GM10248 (cell line): ENCODE data around the gene RTEL1.

Experiments
- CTCF ChIA-PET: fragments of 300-600 bp; sonication (Branson Sonifier 250); formaldehyde crosslinking; extraction: SDS; loops from one replicate; lab custom pipeline; 2021; ENCODE audit warnings: antibody characterized with exemption; lab: Yijun Ruan, JAX
- POLR2A ChIA-PET: fragments of 350-650 bp; sonication (Branson Sonifier 250); formaldehyde crosslinking; extraction: SDS; loops from one replicate; lab custom pipeline; 2020; ENCODE audit warnings: antibody characterized with exemption; lab: Yijun Ruan, JAX
- DNase-seq: peaks from one replicate; pipeline ENCODE4 v3.0.0; 2012; ENCODE audit errors: extremely low spot score
- TF ChIP-seq, protein P1 (sequence below): IDR thresholded peaks from 2 replicates; pipeline ENCODE4 v1.5.1; 2012; ENCODE audit warnings: mild to moderate bottlenecking, low read depth; ENCODE audit errors: extremely low read depth, missing control alignments, control extremely low read depth

The RTEL1 gene

GRCh38 chr20:63702751-63703470, 44.8 kb downstream of the RTEL1 start:
- DNase-seq, result no peak
- TF ChIP-seq, protein P1, sequence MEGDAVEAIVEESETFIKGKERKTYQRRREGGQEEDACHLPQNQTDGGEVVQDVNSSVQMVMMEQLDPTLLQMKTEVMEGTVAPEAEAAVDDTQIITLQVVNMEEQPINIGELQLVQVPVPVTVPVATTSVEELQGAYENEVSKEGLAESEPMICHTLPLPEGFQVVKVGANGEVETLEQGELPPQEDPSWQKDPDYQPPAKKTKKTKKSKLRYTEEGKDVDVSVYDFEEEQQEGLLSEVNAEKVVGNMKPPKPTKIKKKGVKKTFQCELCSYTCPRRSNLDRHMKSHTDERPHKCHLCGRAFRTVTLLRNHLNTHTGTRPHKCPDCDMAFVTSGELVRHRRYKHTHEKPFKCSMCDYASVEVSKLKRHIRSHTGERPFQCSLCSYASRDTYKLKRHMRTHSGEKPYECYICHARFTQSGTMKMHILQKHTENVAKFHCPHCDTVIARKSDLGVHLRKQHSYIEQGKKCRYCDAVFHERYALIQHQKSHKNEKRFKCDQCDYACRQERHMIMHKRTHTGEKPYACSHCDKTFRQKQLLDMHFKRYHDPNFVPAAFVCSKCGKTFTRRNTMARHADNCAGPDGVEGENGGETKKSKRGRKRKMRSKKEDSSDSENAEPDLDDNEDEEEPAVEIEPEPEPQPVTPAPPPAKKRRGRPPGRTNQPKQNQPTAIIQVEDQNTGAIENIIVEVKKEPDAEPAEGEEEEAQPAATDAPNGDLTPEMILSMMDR, result no peak
- ChIA-PET CTCF (no interaction called here), POLR2A (no interaction called here)

DNA sequence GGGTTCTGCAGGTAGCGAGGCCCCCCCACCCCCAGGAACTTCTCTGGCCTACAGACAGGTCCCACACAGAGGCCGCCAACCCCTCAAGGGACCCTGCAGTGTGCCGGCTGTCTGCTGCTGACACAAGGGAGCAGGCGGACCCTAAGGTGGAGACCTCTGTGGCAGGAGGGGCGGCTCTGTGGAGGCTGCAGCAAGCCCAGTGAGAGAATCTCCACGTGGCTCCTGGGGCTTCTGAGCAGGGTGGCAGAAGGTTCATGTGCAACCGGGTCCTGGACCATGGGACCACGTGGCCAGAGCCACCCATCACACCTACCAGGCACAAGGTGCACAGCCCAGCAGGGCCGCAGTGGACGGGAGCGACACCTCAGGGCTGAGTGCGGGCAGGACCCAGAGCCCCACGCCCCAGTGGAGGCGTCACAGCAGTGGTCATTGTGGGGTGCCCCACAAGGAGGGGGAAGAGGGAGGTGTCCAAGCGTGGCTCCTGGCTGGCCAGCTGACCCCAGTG, 45.4 kb downstream of the RTEL1 start:
- ChIA-PET CTCF (interaction anchor here (1.1 kb wide), 1 partner anchor 166 kb away, joined by 3 read pairs; no protein-coding TSS in a partner anchor), POLR2A (no interaction called here)
- TF ChIP-seq, protein P1, result no peak
- no peak for DNase-seq

- POLR2A ChIA-PET, result no interaction called here
- peak; percentile 5 for DNase-seq
- CTCF ChIA-PET, result interaction anchor here (1.0 to 1.1 kb wide), 2 partner anchors 161 to 167 kb away, joined by 3 read pairs; partner anchors contain the start of gene TPD52L2
- TF ChIP-seq, protein P1, result no peak
These were observed 46.0 kb downstream of the RTEL1 start for GRCh38 chr20:63703976-63704748.

- TF ChIP-seq, protein P1, result no peak
- ChIA-PET POLR2A (no interaction called here), CTCF (interaction anchor here (1.0 to 1.1 kb wide), 2 partner anchors 160 to 167 kb away, joined by 3 read pairs; partner anchors contain the start of gene TPD52L2)
- no peak for DNase-seq
These were observed 46.6 kb downstream of the RTEL1 start for GRCh38 chr20:63704749-63705117.

GRCh38 chr20:63705232-63706026, 47.3 kb downstream of the RTEL1 start:
- TF ChIP-seq, protein P1, result no peak
- ChIA-PET POLR2A (no interaction called here), CTCF (interaction anchor here (1.0 to 4.2 kb wide), 4 partner anchors 17 to 168 kb away, joined by 3 to 21 read pairs (median 4); partner anchors contain the start of genes PTK6 and TPD52L2)
- DNase-seq, result peak; percentile 11
